ENCODE results near the gene TNFRSF25. TPM values are rescaled to one million over a fixed set of nuclear protein-coding genes. Genes with fewer than 3 reads are reported as not detected.

The TNFRSF25 gene
- total RNA-seq, 1 donor from 2014 or later: 8.2 TPM

DNA sequence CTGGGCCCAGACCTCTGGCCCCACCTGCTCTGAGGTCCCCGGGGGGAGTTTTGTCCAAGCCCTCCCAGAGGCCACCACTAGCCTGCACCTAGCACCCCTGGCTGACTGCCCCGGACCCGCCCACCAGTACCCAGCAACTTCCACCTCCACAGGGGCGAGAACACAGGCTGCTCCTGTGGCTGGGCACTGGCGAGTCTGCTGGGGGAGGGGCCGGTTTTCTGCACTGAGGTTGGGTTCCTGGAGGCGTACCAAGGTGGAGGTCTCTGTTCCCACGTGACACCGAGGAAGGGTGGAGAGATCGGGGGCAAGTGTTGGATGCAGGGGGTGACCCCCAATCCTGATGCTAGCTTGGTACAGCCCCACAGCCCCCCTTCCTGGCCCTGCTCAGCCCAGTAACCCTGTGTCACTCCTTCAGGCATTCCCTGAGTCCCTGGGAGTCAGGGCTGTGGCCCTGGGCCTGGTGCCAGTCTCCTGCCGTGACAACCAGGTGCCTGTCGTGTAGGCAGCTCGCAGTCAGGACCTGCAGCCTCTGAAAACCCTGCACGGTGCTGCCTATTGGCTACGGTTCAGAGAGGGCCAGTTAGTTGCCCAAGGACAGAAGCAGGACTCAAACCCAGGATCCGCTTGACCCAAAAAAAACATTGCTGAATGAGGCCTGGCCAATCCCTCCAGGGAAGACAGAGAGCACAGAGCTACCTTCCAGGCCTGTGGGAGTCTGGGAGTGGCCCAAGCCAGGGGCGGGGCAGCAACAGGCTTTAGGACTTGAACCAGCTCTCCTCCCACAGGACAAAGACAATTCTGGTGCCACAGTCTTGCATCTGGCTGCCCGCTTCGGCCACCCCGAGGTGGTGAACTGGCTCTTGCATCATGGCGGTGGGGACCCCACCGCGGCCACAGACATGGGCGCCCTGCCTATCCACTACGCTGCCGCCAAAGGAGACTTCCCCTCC is 38.3 kb downstream of the TNFRSF25 start:
- Histone ChIP-seq H3K27ac (no peak overlapping the region), H3K27me3 (ENCODE audit: low read depth) (peaks cover 77% of the 10 kb centered on the region), H3K4me3 (no peak overlapping the region), H3K36me3 (no peaks in the 10 kb centered on the region), H3K9me3 (no peaks in the 10 kb centered on the region), H3K4me1 (peaks cover 24% of the 10 kb centered on the region)
- ATAC-seq (no peak), DNase-seq (no peak)
- TF ChIP-seq, protein P1, sequence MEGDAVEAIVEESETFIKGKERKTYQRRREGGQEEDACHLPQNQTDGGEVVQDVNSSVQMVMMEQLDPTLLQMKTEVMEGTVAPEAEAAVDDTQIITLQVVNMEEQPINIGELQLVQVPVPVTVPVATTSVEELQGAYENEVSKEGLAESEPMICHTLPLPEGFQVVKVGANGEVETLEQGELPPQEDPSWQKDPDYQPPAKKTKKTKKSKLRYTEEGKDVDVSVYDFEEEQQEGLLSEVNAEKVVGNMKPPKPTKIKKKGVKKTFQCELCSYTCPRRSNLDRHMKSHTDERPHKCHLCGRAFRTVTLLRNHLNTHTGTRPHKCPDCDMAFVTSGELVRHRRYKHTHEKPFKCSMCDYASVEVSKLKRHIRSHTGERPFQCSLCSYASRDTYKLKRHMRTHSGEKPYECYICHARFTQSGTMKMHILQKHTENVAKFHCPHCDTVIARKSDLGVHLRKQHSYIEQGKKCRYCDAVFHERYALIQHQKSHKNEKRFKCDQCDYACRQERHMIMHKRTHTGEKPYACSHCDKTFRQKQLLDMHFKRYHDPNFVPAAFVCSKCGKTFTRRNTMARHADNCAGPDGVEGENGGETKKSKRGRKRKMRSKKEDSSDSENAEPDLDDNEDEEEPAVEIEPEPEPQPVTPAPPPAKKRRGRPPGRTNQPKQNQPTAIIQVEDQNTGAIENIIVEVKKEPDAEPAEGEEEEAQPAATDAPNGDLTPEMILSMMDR (IDR thresholded peaks at IDR 0.05): no peak
- intact Hi-C loops (cut with DNase I): no loop called here

DNA sequence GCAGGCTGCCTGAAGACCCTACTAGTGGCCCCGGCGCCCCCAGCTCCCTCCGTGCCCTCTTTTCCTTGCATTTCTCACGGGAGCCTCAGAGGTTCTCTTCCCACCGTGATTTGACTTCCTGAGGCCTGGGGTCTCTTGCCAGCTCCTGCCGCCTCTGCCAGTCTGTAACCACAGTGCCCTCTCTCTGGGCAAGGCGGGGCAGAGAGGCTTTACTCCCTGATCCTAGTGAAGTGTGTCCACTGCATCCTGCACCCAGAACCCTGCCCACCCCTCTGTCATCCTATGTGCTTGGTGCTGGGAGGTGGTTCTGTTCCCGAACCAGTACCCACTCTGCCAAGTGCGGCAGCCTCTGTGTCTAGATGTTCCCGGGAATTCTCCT is 39.0 kb downstream of the TNFRSF25 start:
- peaks cover 24% of the 10 kb centered on the region for H3K4me1 ChIP-seq
- H3K27ac ChIP-seq: no peak overlapping the region
- H3K27me3 ChIP-seq (ENCODE audit: low read depth): peaks cover 83% of the 10 kb centered on the region

GRCh38 chr1:6426277-6426971 is 39.5 kb downstream of the TNFRSF25 start:
- intact Hi-C loops (cut with DNase I): no loop called here
- TF ChIP-seq, protein P1 (IDR thresholded peaks at IDR 0.05): no peak
- Histone ChIP-seq H3K9me3 (no peaks in the 10 kb centered on the region), H3K4me1 (peaks cover 24% of the 10 kb centered on the region), H3K36me3 (no peaks in the 10 kb centered on the region), H3K27ac (no peak overlapping the region), H3K27me3 (ENCODE audit: low read depth) (peaks cover 88% of the 10 kb centered on the region), H3K4me3 (no peak overlapping the region)
- DNase-seq: no peak
- no peak for ATAC-seq

More for the DNA sequence above, 39.0 kb downstream of the TNFRSF25 start:
- H3K36me3 ChIP-seq: no peaks in the 10 kb centered on the region
- DNase-seq (no peak), ATAC-seq (no peak)
- TF ChIP-seq, protein P1 (IDR thresholded peaks at IDR 0.05): no peak
- intact Hi-C loops (cut with DNase I): no loop called here
- no peak overlapping the region for H3K4me3 ChIP-seq
- H3K9me3 ChIP-seq: no peaks in the 10 kb centered on the region

DNA sequence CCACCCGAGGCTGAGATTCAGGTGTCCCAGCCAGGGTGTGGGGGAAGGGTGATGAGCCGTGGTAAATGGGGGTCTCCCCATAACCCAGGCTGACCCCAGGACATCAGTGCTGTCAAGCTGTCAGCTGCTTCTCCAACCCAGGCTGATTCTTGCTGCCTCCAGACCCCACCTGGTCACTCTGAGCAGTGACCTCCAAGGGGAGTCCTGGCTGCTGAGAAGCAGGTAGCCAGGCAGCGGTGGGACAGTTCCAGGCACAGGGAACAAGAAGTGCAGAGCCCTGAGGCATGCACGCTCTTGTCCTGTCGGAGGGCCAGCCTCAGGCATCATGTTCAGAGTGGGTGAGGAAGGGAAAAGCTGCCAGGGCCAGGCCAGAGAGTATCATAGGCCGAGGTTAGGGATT is 40.3 kb downstream of the TNFRSF25 start:
- intact Hi-C loops (cut with DNase I): no loop called here
- ATAC-seq (no peak), DNase-seq (no peak)
- no peak overlapping the region for H3K27ac ChIP-seq
- H3K4me3 ChIP-seq: no peak overlapping the region
- H3K36me3 ChIP-seq: no peaks in the 10 kb centered on the region
- peaks cover 27% of the 10 kb centered on the region for H3K4me1 ChIP-seq
- peaks cover 92% of the 10 kb centered on the region for H3K27me3 ChIP-seq (ENCODE audit: low read depth)
- TF ChIP-seq, protein P1 (IDR thresholded peaks at IDR 0.05): no peak
- H3K9me3 ChIP-seq: no peaks in the 10 kb centered on the region

GRCh38 chr1:6424619-6425593 is 41.1 kb downstream of the TNFRSF25 start, which contains the start of gene ESPN:
Gene ESPN, plus strand, starts transcription at chr1:6424776. Its CDS starts 180 bp downstream, at chr1:6424956.
- peaks cover 34% of the 10 kb centered on the region for H3K4me1 ChIP-seq
- ATAC-seq: peak; percentile 47 to 63

More at GRCh38 chr1:6424619-6425593, 41.1 kb downstream of the TNFRSF25 start, which contains the start of gene ESPN:
- H3K4me3 ChIP-seq: peak within 1 kb of the TSS; percentile 32
- TF ChIP-seq, protein P1 (IDR thresholded peaks at IDR 0.05): no peak
- H3K27me3 ChIP-seq (ENCODE audit: low read depth): peaks cover 93% of the 10 kb centered on the region
- H3K9me3 ChIP-seq: no peaks in the 10 kb centered on the region
- no peaks in the 10 kb centered on the region for H3K36me3 ChIP-seq
- no peak for DNase-seq
- intact Hi-C loops (cut with DNase I): no loop called here
- H3K27ac ChIP-seq: no peak within 1 kb of the TSS

All from lower lobe of right lung (tissue), 2 donors.